IMR-90 (cell line): Measurements from ENCODE around the gene STRADA. TPM values are rescaled to one million over a fixed set of nuclear protein-coding genes. Genes with fewer than 3 reads are reported as not detected.

Source experiments
- ATAC-seq: fragments of 200-7000 bp; cut with Tn5 transposase; 2 replicates; pipeline ENCODE4 v1.9.1; 2020; ENCODE audit warnings: low read depth, mild to moderate bottlenecking, moderate library complexity
- BruUV-seq: library from RNA; stranded (reverse); fragments of 400-500 nt; replicated peaks from 2 replicates; lab custom pipeline; 2021; lab: Mats Ljungman, UMichigan
- CTCF ChIA-PET: fragments of 300-600 bp; formaldehyde crosslinking; extraction: SDS; loops from one replicate; lab custom pipeline; 2021; ENCODE audit warnings: antibody characterized with exemption; lab: Yijun Ruan, JAX
- POLR2A ChIA-PET: fragments of 300-600 bp; sonication (Branson Sonifier 250); formaldehyde crosslinking; loops from one replicate; lab custom pipeline; 2022; ENCODE audit warnings: antibody characterized with exemption; ENCODE audit not compliant: unreplicated experiment; lab: Charles Lee
- DNase-seq: peaks from one replicate; pipeline ENCODE4 v3.0.0; 2013
- H2AFZ ChIP-seq: replicated peaks from 2 replicates; pipeline ENCODE3; 2013; ENCODE audit warnings: low read length, mild to moderate bottlenecking; ENCODE audit not compliant: poor library complexity
- H2AK5ac ChIP-seq: 2 replicates; pipeline ENCODE4 v1.6.1; 2013; ENCODE audit warnings: low read depth, low read length, inconsistent platforms
- H2AK9ac ChIP-seq: replicated peaks from 2 replicates; pipeline ENCODE3; 2013; ENCODE audit warnings: mild to moderate bottlenecking, low read depth, low read length, moderate library complexity; ENCODE audit not compliant: poor library complexity
- H2BK120ac ChIP-seq: 2 replicates; pipeline ENCODE4 v1.6.1; 2013; ENCODE audit warnings: low read depth, low read length, inconsistent platforms
- H2BK15ac ChIP-seq: 3 replicates; pipeline ENCODE4 v1.6.1; 2013; ENCODE audit warnings: low read depth, low read length, inconsistent platforms
- H2BK20ac ChIP-seq: 2 replicates; pipeline ENCODE4 v1.6.1; 2013; ENCODE audit warnings: low read depth, mild to moderate bottlenecking, inconsistent platforms, low read length, moderate library complexity
- H2BK5ac ChIP-seq: 2 replicates; pipeline ENCODE4 v1.6.1; 2013; ENCODE audit warnings: mild to moderate bottlenecking, low read depth, low read length, inconsistent platforms; ENCODE audit not compliant: poor library complexity, severe bottlenecking
- H3K14ac ChIP-seq: replicated peaks from 2 replicates; pipeline ENCODE4 v1.6.1; 2013; ENCODE audit warnings: low read depth, low read length, inconsistent platforms
- H3K18ac ChIP-seq: 2 replicates; pipeline ENCODE4 v1.6.1; 2013; ENCODE audit warnings: low read depth, low read length, control low read depth
- H3K23ac ChIP-seq: 2 replicates; pipeline ENCODE4 v1.6.1; 2013; ENCODE audit warnings: low read depth, low read length, inconsistent platforms
- H3K27ac ChIP-seq: 2 replicates; pipeline ENCODE4 v1.5.1; 2013; ENCODE audit warnings: mild to moderate bottlenecking, control low read depth, low read length; ENCODE audit not compliant: insufficient read depth
- H3K27me3 ChIP-seq: 2 replicates; pipeline ENCODE4 v1.6.1; 2013; ENCODE audit warnings: low read length; ENCODE audit not compliant: control insufficient read depth, insufficient read depth
- H3K36me3 ChIP-seq: 2 replicates; pipeline ENCODE4 v1.6.1; 2013; ENCODE audit warnings: low read length, mixed read lengths; ENCODE audit not compliant: control insufficient read depth, insufficient read depth
- H3K4ac ChIP-seq: 2 replicates; pipeline ENCODE4 v1.6.1; 2013; ENCODE audit warnings: low read depth, low read length, inconsistent platforms
- H3K4me1 ChIP-seq: 2 replicates; pipeline ENCODE4 v1.6.1; 2013; ENCODE audit warnings: low read length, mixed read lengths; ENCODE audit not compliant: control insufficient read depth, insufficient read depth
- H3K4me2 ChIP-seq: 2 replicates; pipeline ENCODE4 v1.6.1; 2013; ENCODE audit warnings: low read depth, mild to moderate bottlenecking, control low read depth, low read length, moderate library complexity
- H3K4me3 ChIP-seq: 2 replicates; pipeline ENCODE4 v1.5.1; 2013; ENCODE audit warnings: low read depth, mild to moderate bottlenecking, control low read depth, low read length, moderate library complexity; ENCODE audit not compliant: insufficient read depth
- H3K56ac ChIP-seq: 2 replicates; pipeline ENCODE4 v1.6.1; 2013; ENCODE audit warnings: low read length, inconsistent platforms; ENCODE audit not compliant: insufficient read depth; ENCODE audit errors: extremely low read depth
- H3K79me1 ChIP-seq, 2 experiments: 2 replicates each; pipeline ENCODE4 v1.6.1; 2013; ENCODE audit warnings: low read length in 2 of 2, inconsistent platforms in 1 of 2, low read depth in 1 of 2
- H3K9ac ChIP-seq: 2 replicates; pipeline ENCODE4 v1.6.1; 2013; ENCODE audit warnings: low read depth, low read length, control low read depth
- H3K9me1 ChIP-seq: 2 replicates; pipeline ENCODE4 v1.6.1; 2013; ENCODE audit warnings: low read length, inconsistent platforms; ENCODE audit not compliant: insufficient read depth
- H3K9me3 ChIP-seq: 2 replicates; pipeline ENCODE4 v1.6.1; 2013; ENCODE audit warnings: low read length; ENCODE audit not compliant: control insufficient read depth, insufficient read depth
- H4K20me1 ChIP-seq: 2 replicates; pipeline ENCODE4 v1.6.1; 2013; ENCODE audit warnings: low read length, inconsistent platforms; ENCODE audit not compliant: insufficient read depth
- H4K5ac ChIP-seq: 2 replicates; pipeline ENCODE4 v1.6.1; 2013; ENCODE audit warnings: mild to moderate bottlenecking, low read depth, low read length, control low read depth
- H4K8ac ChIP-seq, 2 experiments: 2 replicates each; pipeline ENCODE4 v1.6.1; 2013; ENCODE audit warnings: low read depth in 2 of 2, low read length in 2 of 2, control low read depth in 1 of 2, inconsistent platforms in 1 of 2
- H4K91ac ChIP-seq: 2 replicates; pipeline ENCODE4 v1.6.1; 2013; ENCODE audit warnings: low read depth, low read length, inconsistent platforms; ENCODE audit not compliant: insufficient read depth
- BHLHE40 ChIP-seq: fragments of 150-350 bp; IDR thresholded peaks from 2 replicates; pipeline ENCODE4 v1.6.1; 2016; ENCODE audit warnings: mild to moderate bottlenecking, low read depth, low read length
- CHD1 ChIP-seq: IDR thresholded peaks from 2 replicates; pipeline ENCODE4 v1.6.1; 2012; ENCODE audit warnings: low read depth, low read length, improper control_type of control experiment
- NFE2L2 ChIP-seq: fragments of 150-350 bp; IDR thresholded peaks from 2 replicates; pipeline ENCODE4 v1.6.1; 2016; ENCODE audit warnings: low read depth, mild to moderate bottlenecking, low read length
- RCOR1 ChIP-seq: IDR thresholded peaks from 2 replicates; pipeline ENCODE4 v1.6.1; 2012; ENCODE audit warnings: mild to moderate bottlenecking, low read length, improper control_type of control experiment; ENCODE audit not compliant: insufficient replicate concordance
- RFX5 ChIP-seq: IDR thresholded peaks from 2 replicates; pipeline ENCODE4 v1.8.0; 2012; ENCODE audit warnings: low read depth, mild to moderate bottlenecking, low read length, moderate library complexity
- WGBS, 2 experiments: methylation state at CpG; one replicate each; pipeline versions ENCODE4 v1.1.5 to v1.1.7; 2013; ENCODE audit warnings: missing lambda C conversion rate in 2 of 2; ENCODE audit not compliant: insufficient read length in 1 of 2; ENCODE audit errors: extremely low coverage in 2 of 2; 5-methylcytosine and 5-hydroxymethylcytosine counted together
- dilution Hi-C: fragments of 300-500 bp; cut with HindIII; formaldehyde crosslinking; loops from one replicate; pipeline ENCODE4 v1.14.3; 2018; ENCODE audit warnings: low sequenced_read_pairs; ENCODE audit not compliant: unreplicated experiment
- in situ Hi-C: fragments of 300-500 bp; cut with MboI; formaldehyde crosslinking; loops from 3 replicates; pipeline ENCODE4 v1.14.3; 2019; ENCODE audit warnings: low sequenced_read_pairs, inconsistent platforms, mixed read lengths
- intact Hi-C: fragments of 100-400 bp; cut with micrococcal nuclease; formaldehyde crosslinking; loops from 2 replicates; pipeline ENCODE4 v1.10.0; 2022
- polyA plus RNA-seq, 3 experiments: library from polyadenylated mRNA; depleted of rRNA; stranded (reverse); fragments of >200 nt; gene quantifications; 2 replicates each; pipeline ENCODE4 v1.2.3, GENCODE V29; 2012; ENCODE audit warnings: low replicate concordance in 1 of 3
- total RNA-seq: library from RNA; depleted of rRNA; stranded (reverse); fragments of >200 nt; gene quantifications from 2 replicates; pipeline ENCODE4 v1.2.3, GENCODE V29; 2012

STRADA gene
- total and polyA plus RNA-seq, 2 of the 4 experiments (the other 2 are of a cell fraction) = 19.9 to 30.9 TPM

DNA sequence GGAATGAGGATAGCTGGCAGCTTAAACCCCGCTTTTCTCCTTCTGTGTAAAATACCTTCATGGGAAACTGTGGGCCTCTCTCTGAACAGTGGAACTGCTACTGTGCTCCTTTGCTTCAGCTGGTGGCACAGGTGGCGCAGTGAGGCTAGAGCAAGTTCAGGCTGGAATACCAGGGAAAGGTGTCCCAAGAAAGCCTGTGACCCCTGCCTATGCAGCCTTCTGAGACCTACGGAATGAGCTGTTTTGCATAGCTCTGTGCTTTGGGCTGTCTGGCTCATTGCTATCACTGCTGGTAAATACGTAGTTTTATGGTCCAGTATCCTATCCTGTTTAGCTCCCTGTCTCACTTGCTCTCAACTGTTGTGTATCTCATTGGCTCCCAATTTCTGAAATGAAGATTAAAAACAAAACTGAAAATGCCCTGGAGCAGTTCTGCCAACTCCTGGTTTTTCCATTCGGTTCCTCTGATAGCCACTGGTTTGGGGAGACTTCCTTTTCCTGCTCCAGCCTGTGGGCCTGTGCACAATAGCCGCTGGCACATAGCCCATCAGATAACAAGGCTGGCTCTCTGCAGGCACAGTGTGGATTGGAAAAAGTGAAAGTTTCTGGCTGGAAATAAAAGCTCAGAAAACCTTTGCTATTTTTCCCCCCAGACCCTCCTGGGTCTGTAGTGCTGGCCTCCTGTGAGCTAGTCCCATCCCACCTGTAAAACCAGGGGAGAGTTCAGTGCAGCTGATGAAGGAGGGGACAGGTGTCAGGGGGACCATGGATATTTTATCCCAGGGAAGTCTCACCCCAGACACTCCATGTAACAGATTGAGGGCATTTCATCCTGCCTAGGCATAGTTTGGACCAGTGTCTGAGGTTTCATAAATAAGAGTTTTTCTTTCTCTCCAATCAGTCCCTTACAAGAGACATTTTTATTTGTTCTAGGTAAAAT lies 65.7 kb downstream of the STRADA start:
- intact Hi-C loops = loop anchor here (5.0 kb wide), 1 partner anchor 49 kb away; no protein-coding TSS in a partner anchor
- H3K9ac ChIP-seq = no peak overlapping the region
- WGBS, 2 experiments = 76% methylated on average over 4 of the region's 6 CpGs; no CpG with 5 or more reads in 1 of the 2 experiments
- no peak overlapping the region for H4K91ac ChIP-seq
- H2BK20ac ChIP-seq = no peak overlapping the region
- H3K4me1 ChIP-seq = peaks cover 10% of the 10 kb centered on the region
- DNase-seq (peak; percentile 83), ATAC-seq (peak; percentile 89)
- H2BK5ac ChIP-seq = no peak overlapping the region
- peak overlapping the region; percentile 5; the same call in 1 of the 2 replicates for H3K4me2 ChIP-seq
- CTCF ChIA-PET = no interaction called here
- H3K4me3 ChIP-seq = no peak overlapping the region
- H3K56ac ChIP-seq = no peak overlapping the region
- H3K4ac ChIP-seq = no peak overlapping the region; the same call in 1 of the 2 replicates
- H3K23ac ChIP-seq = no peak overlapping the region; the same call in 1 of the 2 replicates
- H2BK120ac ChIP-seq = no peak overlapping the region
- no peak overlapping the region for H3K18ac ChIP-seq
- H2AFZ ChIP-seq = peak overlapping the region; percentile 44
- dilution Hi-C loops = no loop called here
- H4K5ac ChIP-seq = peak overlapping the region; percentile 10; the same call in 1 of the 2 replicates
- BruUV-seq = no TSS peak
- no peak overlapping the region for H2BK15ac ChIP-seq
- H3K27ac ChIP-seq = no peak overlapping the region
- peaks cover 3% of the 10 kb centered on the region; the same call in 1 of the 2 replicates for H4K20me1 ChIP-seq
- H3K9me3 ChIP-seq = no peaks in the 10 kb centered on the region
- H2AK5ac ChIP-seq = no peak overlapping the region; the same call in 1 of the 2 replicates
- no peaks in the 10 kb centered on the region for H3K27me3 ChIP-seq
- in situ Hi-C loops = no loop called here
- TF ChIP-seq RCOR1 (no peak), NFE2L2 (no peak), CHD1 (no peak), BHLHE40 (peak; percentile 8; the same call in 1 of the 2 replicates), RFX5 (no peak)
- peaks cover 0 to 3% of the 10 kb centered on the region in 2 experiments; a peak in 1 of 4 replicates for H3K79me1 ChIP-seq
- H4K8ac ChIP-seq = peak overlapping the region in 1 of 2 experiments; percentile 55; a peak in 1 of 4 replicates
- POLR2A ChIA-PET = no interaction called here
- H3K9me1 ChIP-seq = 0 out of 2 replicates have a peak, but pooled peaks cover 4% of the 10 kb centered on the region
- peaks cover 4% of the 10 kb centered on the region for H3K36me3 ChIP-seq
- H3K14ac ChIP-seq = no peak overlapping the region; the same call in 1 of the 2 replicates
- peak overlapping the region; percentile 65 for H2AK9ac ChIP-seq
